Measurements from ENCODE around the gene TMEM35B.

DNA sequence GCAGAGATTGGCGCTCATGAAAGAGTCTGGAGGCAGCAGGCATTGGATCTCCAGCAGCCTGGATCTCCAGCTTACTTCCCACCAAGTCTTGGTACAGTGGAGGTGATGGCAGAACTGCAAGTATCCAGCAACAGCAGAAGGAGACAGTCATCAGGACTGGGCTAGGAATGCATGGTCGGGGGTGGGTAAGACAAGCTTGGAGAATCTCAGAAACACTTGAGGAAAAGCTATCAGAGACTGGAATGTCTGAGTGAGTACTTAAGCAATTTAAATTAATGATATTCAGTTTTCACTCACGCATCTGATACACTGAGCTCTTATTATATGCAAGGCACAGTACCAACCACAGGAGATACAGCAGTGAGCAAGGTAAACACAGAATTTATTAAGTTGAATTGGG lies 9.8 kb downstream of the TMEM35B start:
- TF ChIP-seq, protein P1, sequence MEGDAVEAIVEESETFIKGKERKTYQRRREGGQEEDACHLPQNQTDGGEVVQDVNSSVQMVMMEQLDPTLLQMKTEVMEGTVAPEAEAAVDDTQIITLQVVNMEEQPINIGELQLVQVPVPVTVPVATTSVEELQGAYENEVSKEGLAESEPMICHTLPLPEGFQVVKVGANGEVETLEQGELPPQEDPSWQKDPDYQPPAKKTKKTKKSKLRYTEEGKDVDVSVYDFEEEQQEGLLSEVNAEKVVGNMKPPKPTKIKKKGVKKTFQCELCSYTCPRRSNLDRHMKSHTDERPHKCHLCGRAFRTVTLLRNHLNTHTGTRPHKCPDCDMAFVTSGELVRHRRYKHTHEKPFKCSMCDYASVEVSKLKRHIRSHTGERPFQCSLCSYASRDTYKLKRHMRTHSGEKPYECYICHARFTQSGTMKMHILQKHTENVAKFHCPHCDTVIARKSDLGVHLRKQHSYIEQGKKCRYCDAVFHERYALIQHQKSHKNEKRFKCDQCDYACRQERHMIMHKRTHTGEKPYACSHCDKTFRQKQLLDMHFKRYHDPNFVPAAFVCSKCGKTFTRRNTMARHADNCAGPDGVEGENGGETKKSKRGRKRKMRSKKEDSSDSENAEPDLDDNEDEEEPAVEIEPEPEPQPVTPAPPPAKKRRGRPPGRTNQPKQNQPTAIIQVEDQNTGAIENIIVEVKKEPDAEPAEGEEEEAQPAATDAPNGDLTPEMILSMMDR (conservative IDR thresholded peaks at IDR 0.05; ENCODE audit: low read depth, low read length) = no peak
- TF ChIP-seq EZH2 (IDR thresholded peaks at IDR 0.05; ENCODE audit: low read length, unreplicated experiment) (no peak), EZH2phosphoT487 (IDR thresholded peaks at IDR 0.05; ENCODE audit: borderline replicate concordance, low read length) (no peak)

All from PC-3 (cell line).